ENCODE results near the gene NUDT17.

The NUDT17 gene

DNA sequence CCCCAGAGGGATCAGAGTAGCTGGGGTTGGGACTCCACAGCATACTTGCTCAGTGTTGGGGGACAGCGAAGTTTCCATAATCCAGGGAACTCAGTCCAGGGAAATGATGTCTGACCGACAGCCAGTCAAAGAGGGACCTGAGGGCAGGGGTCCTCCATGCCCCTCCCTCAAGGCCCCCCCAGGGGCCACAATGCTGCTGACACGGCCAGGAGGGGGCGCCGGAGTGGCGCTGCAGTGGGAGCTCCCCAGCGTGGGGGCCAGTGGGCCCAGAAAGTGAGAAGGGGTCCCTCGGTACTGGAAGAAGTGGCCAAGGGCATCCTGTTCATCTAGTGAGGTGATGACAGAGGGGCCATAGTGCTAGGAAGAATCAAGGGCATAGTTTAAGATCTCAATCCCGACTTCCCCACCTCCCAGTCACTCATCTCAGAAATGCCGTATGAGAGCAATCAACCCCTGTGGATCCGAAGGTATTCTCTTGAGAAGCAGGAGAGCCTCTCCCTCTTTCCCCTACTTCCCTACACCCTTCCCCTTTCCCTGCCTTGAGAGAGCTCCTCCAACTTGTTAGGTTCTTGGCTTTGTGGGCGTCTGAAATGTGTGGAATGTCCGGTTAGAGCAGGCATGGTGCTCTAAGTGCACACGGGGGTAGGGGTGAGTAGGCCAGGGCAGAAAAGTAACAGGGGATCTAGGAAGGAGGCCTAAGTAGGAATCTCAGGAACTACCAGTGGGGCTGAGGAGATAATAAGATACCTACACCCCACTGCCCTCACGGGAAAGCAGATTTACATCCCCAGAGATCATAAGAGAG is 4.1 kb downstream of the NUDT17 start:
- DNase-seq: no peak

DNA sequence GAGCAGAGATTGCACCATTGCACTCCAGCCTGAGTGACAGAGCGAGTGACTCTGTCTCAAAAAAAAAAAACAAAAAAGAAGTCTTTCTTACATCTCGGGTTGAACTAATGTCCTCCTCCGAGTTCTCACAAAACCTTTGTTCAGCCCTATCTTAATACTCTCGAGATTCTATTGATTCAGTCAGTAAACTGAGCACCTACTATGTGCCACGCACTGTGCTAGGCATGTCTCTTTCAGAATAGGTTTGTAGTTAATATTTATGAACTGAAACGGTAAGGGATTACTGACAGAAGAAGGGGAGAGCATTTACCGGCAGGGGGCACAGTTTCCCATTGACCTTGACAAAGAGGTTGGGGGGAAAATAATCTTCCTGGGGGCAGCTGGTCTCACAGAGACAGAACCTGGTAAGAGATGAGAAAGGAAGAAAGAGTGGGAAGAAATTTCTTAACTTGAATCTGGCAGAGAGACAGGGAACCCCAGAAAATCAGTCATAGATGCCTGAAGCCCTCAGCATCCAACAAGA is 10.1 kb downstream of the NUDT17 start:
- no peak for DNase-seq

DNA sequence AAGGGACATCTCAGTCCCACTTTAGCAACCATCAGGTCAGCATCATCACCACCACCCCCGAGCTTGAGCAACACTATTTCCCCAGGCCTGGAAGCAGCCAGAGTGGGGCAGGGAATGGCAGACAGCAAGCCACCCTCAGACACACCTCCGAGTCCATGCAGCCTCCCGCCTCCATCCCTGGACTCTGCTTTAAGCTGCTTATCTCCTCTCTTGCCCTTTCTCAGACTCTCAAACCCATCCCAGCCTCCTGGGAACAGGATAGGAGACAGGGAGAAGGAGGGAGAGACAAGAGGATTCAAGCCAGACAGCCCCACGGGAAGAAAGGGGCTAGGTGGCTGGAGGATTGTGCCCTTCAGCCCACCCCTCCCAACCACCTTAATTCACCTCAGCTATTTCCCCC is 11.7 kb downstream of the NUDT17 start:
- no peak for DNase-seq

DNA sequence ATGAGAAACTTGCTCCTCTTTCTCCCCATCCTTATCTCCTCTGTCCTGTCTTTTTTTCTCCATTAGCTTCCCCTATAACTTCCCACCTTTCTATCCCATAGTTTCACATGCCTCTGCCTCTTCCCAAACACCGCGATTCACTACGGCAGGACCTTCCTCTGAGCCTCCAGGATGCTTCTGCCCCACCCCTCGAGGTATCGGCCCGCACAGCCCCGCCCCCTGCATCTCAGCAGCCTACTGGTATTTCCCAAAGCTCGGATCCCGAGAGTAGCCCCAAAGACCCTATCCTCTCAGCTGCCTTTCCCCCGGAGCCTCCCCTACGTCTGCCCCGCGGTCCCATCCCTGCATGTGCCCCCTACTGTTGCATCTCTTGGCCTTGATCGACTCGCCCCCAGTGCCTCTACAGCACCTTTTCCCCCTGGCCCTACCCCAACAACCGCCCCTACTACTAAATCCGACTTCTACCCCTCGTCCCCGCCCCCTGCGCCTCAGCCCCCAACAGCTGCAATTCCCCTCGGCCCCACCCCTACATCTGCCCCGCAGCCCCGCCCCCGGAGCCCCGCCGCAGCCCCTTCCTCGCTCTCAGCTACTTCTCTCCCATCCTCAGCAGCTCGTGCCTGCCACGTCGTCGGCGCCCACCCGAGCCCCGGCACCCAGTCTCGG is 12.9 kb downstream of the NUDT17 start:
- peak; percentile 44 for DNase-seq

DNA sequence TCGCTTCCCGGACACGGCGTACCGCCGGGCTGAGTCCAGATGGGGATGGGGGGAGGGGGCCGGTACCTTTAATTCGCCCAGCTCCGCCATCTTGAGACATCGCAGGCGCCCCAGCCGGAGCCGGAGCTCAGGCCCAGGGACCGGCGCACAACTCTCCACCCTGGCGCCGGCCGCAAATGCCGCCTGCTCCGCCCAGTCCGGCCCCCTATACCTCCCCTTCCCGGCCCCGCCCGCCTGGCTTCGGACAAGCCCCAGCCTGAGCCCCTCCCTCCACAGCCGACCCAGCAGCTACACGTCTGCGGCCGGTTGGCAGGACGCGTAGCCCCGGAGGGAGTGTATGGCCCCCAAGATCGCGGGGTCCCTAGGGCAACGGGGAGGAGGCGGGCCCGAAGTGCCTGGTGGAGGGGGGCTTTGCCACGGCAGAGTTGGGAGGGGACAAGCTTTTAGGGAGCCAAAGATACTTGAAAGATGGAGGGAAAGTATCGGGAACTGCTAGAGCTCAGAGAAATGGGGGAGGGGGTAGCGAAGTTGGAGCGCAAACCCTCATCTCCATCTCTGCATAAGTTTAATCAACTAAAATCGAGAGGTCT is 13.6 kb downstream of the NUDT17 start, which contains the start of gene PIAS3:
PIAS3 (minus strand) TSS at position 181 of the 590 bp plus-strand sequence; CDS start at position 90, 91 bp downstream.
- DNase-seq: peak; percentile 82

DNA sequence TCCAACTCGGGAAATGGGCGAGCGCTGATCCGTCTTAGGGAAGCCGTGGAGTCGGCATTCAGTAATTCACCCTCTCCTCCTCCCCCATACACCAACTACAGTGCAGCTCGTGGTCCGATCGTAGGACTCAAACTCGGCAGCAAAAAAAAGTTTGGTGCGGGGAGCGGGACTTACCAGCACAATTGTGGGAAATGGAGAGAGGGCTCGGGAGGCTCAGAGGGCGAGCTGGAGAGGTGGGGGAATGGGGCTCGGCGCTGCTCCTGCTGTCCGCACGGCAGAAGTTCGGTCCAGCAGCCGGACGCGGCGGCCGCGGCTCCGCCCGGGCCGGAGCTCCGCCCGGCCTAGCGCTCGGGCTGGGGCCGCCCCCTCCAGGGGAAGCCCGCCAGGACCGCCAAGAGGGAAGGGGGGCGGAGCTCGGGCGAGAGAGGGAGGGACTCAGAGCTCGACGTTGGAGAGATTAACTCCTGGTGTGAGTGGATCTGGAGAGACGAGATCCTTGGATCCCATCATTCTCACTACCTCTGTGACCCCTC is 14.1 kb downstream of the NUDT17 start:
- peak; percentile 68 for DNase-seq

DNA sequence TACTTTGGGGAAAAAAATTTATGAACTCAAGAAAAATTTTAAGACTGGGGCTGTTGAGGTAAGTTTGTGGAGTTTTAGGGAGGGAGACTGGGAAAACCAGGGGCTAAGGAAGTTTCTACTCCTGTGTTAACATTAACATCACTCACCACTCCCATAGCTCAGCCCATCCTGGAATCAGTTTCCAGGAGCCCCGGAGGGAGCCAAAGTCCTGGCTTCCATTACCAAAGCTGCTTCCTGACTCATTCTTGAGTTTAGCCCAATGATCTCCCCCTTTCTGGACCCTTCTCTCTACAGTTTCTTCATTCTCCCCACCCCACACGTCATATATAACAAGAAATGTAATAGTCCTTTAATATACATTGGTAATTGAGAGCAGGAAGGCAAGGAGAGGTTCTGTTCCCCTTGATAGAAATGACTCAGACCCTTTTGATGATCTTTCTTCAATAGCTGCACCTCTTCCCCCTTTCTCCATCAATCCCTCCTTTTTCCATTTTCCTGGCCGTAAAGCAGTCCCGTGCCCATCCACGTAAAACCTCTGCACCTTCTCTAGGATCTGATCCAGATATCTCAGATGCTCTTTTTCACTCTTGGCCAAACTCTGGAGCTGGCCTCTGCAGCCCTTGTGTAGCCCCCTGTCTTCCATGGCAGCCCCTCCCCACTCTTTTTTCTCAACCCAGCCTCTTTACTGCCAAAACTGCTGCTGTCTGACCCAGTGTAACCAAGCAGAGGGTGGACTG is 18.0 kb downstream of the NUDT17 start:
- DNase-seq: no peak

DNA sequence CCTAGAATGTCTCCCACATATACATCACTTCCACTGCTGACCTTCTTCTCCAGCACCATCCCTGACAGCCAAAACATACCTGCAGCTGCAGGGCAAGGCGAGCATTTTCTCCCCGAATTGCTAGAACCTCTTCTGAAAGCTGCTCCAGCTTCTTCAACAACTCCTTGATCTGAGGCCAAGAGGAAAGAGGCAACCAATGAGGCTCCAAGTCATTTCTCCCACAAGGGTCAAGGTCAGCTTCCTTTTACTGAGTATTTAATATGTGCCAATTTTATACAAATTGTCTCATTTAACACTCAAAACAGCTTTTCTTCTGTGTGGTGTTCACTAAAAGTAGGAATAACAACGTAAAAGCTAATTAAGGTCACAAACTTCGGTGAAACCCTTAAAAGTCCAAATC is 22.8 kb downstream of the NUDT17 start:
- no peak for DNase-seq

DNA sequence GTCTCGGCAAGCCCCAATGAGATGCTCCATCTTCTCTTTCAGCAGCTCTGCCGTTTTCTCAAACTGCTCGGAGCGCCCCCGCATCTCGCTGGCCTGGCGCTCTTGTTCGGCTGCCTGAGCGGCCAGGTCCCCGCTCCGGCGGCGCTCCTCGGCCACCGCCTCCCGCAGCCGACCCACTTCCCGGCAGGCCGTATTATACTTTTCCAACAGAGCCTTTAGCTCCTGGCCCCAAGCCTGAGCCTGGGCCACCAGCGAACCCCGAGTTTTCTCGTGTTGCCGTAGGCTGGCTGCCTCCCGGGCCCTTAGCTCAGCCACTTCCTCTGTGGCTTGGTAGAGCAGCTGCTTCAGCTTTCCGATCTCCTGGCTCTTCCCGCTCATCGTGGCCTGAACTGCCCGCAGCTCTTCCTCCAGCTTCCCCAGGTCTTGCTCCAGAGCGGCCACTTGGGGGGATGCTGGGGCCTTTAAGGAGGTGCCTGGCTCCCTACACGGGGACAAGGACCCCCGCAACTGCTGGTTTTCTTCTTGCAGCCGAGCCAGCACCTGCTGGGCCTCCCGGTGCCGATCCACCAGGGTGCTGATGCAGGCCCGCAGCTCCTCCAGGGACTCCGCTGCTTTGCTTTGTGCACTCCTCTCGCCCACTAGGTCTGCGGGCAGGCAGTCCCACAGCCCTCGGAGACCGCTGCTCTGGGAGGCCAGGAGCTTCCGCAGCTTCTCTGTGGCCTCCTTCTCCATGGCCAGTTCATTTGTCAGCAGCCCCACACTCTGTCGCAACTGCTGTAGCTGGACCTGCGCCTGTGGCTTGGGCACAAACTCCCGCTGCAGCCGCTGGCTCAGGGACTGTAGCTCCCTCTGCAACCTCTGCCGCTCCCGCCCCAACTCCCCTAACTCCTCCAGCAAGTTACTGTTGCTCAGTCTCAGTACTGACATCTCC is 26.8 kb downstream of the NUDT17 start:
- DNase-seq: peak; percentile 14

DNA sequence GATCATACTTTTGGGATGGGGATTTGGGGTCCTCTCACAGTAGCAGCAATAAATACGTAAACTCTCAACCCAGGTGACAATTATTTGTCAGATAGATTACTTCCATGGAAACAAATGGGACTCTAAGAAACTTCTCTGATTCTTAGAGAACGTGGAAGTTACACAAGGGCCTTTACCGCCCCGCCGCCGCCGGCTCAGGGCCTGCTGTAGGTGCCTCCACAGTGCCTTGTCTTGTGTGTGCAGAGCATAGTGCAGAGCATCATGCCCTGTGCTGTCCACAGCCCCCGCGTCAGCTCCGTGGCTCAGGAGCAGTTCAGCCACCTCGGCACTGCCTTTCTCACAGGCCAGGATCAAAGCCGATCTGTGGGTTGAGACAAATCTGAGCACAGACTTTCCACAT is 29.2 kb downstream of the NUDT17 start:
- no peak for DNase-seq

DNA sequence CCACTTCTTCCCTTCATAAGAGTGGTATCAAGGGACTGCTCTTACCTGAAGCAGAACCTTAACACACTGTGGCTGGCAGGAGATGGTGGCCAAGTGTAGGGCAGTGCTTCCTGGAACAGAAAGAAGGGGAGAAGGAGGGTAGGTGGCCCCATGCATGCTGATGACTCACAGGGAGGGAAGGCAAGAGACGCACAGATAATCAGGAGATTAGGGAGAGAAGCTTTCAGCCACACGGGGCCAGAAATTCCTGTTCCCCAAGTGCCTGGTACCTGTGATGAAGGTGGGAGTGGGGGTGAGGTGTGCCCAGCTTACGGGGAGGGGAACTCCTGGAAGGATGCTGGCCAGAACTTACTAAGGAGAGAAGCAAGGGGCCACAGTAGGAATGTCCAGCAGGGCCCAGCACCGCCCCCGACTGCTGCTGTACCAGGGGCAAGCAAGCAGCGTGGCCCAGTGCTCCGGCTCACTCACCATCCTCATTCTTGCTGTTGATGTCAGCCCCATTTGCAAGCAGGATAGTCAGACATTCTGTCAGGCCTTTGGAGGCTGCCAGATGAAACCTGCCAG is 32.6 kb downstream of the NUDT17 start:
- DNase-seq: no peak

DNA sequence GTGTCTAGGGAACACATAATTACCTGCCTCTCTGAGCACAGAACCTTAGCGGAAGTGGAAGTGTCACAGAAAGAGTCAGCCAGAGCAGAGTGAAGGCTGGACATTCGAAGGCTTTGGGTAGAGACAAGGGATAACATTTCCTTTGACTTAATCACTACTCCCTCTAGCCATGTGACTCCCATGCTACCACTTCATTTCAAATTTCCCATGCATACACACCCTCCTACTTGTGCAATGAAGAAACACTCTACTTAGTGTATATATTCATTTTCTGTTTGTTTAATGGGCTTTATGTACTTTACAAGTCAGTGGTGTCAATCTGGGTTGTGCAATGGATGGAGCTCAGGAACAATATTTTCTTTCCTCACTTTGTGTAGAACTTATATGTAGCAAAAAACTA is 33.3 kb downstream of the NUDT17 start:
- no peak for DNase-seq

DNA sequence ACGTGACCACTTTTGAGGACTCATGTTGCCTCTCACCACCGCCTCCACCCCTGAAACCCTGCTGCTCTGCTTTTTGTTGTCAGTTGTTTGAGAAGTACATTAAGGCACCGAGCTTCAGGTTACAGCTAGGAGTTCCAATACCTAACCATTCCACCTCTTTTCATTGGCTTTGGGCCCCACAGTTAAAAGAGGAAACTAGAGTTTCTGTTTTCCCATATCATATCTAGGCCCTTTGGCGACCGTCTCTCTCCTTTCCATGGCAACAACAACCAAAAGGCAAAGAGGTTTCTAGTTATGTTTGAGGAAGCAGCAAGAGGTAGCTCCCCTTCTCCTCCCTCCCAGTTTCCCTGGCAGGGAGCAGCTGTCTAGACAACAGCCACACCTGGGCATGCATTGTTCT is 34.3 kb downstream of the NUDT17 start:
- no peak for DNase-seq

DNA sequence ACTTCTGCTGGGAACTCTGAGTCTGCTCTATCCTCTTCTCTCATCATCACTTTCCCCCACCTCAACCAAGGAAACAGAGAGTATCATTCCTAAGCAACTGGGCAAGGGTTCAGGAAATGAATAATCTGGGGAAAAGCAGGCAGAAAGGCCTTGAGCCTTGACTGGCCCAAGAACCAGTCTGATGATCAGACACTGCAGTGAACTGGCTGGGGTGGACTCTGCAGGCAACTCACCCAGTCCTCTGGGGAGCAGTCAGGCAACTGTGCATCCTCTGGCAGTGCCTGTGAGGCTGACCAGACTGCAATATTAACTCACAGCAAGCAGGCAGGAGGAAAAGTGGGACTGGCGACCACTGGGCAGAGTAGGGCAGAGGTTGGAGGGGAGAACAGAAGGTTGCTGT is 39.2 kb downstream of the NUDT17 start:
- no peak for DNase-seq

DNA sequence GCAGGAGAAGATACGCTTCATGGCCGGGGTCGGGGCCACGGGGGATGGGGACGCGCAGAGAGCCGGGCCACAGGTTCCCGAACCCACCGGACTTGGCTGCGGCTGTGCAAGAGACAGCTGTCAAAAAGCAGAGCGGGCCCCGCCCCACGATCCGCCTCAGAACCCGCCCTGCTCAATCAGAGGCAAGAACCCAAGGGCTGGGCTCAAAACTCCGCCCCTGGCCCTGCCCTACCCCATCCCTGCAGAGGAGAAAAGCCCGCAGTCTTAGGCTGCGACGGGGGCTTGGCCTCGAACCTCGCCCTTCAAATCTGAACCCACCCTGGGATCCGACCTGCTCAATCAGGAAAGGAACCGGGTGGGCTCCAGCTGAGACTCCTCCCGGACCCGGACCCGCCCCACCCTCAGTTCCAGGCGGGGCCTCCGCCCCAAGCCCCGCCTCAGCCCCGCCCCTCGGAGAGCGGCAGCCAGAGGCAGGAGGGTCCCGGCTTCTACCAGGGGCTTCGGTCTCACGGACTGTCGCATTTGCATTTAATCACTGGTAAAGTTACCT is 40.4 kb downstream of the NUDT17 start, which contains the start of gene ANKRD35:
ANKRD35 (minus strand) TSS at position 129 of the 550 bp plus-strand sequence; CDS start at position 21, 108 bp downstream.
- peak; percentile 64 for DNase-seq

DNA sequence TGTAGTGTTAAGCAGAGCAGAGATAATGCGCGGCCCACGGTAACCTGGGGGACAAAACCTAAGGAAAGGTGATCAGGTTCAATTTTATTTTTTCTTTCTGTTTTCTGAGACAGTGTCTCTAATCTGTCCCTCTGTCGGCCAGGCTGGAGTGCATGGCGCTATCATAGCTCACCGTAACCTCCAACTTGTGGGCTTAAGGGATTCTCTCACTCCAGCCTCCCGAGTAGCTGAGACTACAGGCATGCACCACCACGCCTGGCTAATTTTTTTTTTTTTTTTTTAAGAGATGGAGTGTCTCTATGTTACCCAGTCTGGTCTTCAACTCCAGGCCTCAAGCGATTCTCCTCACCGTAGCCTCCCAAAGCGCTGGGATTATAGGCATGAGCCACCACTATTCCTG is 41.0 kb downstream of the NUDT17 start:
- DNase-seq: no peak

DNA sequence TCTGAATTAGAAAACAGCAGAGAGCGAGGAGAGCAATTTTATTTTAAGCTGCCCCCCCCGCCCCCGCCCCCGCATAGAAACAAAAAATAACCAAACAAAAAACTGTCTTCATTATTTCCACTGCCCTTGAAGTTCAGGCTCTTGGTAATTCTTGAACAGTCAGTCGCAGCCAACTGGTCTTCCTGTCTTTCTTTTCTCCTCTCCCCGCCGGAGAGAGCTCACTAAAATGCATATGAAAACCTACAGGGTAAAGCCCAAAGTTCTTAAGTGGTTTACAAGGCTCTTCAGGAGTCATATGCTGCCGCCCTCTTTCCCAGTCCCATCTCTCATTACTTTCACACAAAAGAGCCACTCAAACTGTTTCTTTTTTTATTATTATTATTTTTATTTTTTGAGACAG is 41.4 kb downstream of the NUDT17 start:
- no peak for DNase-seq

DNA sequence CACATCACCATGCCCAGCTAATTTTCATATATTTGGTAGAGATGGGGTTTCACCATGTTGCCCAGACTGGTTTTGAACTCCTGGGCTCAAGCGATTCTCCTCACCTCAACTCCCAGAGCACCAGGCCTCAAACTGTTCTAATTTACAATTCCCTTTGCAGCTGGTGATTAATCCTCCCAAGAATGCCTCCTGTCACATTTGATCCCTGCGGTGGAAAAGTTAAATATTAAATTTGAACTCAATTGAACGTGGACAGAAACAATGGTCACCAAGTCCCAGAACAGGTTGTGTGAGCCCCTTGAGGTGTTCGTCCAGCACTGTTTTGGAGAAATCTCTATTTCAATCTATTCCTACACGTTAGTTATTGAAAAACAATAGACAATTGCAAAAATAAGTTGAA is 42.2 kb downstream of the NUDT17 start:
- no peak for DNase-seq

DNA sequence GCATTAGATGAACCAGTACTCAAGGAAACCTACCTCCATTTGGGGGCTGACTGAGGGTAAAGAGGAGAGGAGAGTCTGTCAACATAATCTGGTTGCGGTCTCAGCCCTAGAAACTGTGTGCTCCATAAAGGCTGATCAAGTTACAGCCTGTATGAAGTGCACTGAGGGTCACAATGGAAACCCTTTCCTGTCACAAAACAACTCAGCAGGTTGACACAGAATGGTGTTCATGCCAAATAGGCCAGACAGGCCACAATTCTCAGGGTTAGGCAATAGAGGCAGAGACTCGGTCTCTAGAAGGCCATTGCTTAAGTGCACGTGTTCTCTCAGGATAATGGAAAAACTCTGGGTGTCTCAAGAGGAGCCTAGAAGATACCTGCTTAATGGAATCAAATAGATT is 44.3 kb downstream of the NUDT17 start:
- no peak for DNase-seq

DNA sequence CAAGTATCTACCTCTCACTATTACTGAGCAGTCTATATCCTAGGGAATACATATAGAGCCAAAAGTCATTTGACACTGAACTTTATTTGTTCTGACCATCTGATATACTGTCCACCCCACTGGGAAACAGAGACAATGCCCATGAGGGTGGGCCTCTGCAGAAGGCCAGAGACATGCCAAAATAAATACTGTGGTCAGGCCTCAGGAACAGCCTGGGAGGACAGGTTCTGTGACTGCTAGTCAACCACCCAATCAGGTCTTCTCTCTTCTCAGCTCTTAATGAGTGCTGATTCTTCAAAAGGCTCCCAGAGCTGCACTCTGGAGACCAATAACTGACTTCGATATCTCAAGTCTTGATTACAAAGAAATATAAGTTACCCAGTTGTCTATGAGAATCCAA is 45.7 kb downstream of the NUDT17 start:
- no peak for DNase-seq

Measured in CD4-positive, alpha-beta T cell treated with Interleukin-4 for 4 hours (primary cell).